HG03025 (cell line): ENCODE results near the gene DENND5A.

Experiments
- ATAC-seq: cut with Tn5 transposase; IDR thresholded peaks from one replicate; pipeline ENCODE4 v1.9.1; 2021; ENCODE audit warnings: mild to moderate bottlenecking, moderate library complexity; ENCODE audit not compliant: unreplicated experiment, low FRiP score

DENND5A gene

GRCh38 chr11:9265211-9266131, at the start of gene DENND5A:
TSS of gene DENND5A (minus strand) at chr11:9265350. CDS start at chr11:9265069, 281 bp downstream.
- peak; percentile 34 for ATAC-seq

GRCh38 chr11:9314291-9315077, 49.3 kb upstream of the DENND5A start, which contains the start of gene TMEM41B:
TSS of gene TMEM41B (minus strand) at chr11:9314593. CDS start at chr11:9314441, 152 bp downstream.
- peak; percentile 93 for ATAC-seq

GRCh38 chr11:9313648-9314290, 48.6 kb upstream of the DENND5A start:
- ATAC-seq: peak; percentile 18

- ATAC-seq: no peak
Observed at GRCh38 chr11:9310485-9311090, 45.4 kb upstream of the DENND5A start.

GRCh38 chr11:9304178-9304577, 39.0 kb upstream of the DENND5A start:
- ATAC-seq: no peak

- no peak for ATAC-seq
Observed at GRCh38 chr11:9302448-9302847, 37.3 kb upstream of the DENND5A start.

- ATAC-seq: no peak
Observed at GRCh38 chr11:9301720-9302119, 36.6 kb upstream of the DENND5A start.

- ATAC-seq: no peak
Observed at GRCh38 chr11:9293646-9294045, 28.5 kb upstream of the DENND5A start.

- ATAC-seq: no peak
Observed at GRCh38 chr11:9285850-9286587, 20.9 kb upstream of the DENND5A start.

- ATAC-seq: peak; percentile 80
Observed at GRCh38 chr11:9280655-9281301, 15.6 kb upstream of the DENND5A start.

- no peak for ATAC-seq
Observed at GRCh38 chr11:9277176-9277575, 12.0 kb upstream of the DENND5A start.

GRCh38 chr11:9276571-9276970, 11.4 kb upstream of the DENND5A start:
- ATAC-seq: no peak

- ATAC-seq: no peak
Observed at GRCh38 chr11:9274499-9275258, 9.5 kb upstream of the DENND5A start.

- no peak for ATAC-seq
Observed at GRCh38 chr11:9273376-9274336, 8.5 kb upstream of the DENND5A start.

- ATAC-seq: no peak
Observed at GRCh38 chr11:9269492-9270013, 4.4 kb upstream of the DENND5A start.

- no peak for ATAC-seq
Observed at GRCh38 chr11:9267680-9268079, 2.5 kb upstream of the DENND5A start.

GRCh38 chr11:9266926-9267325, 1.8 kb upstream of the DENND5A start:
- ATAC-seq: no peak
